H1 (cell line): ENCODE data around the gene CCDC159. TPM values are rescaled to one million over a fixed set of nuclear protein-coding genes. Genes with fewer than 3 reads are reported as not detected.

Experiments
- CTCF ChIA-PET: fragments of 300-600 bp; sonication (Branson Sonifier 250); formaldehyde crosslinking; loops from one replicate; lab custom pipeline; 2021; ENCODE audit not compliant: partially characterized antibody; lab: Charles Lee
- POLR2A ChIA-PET: fragments of 300-600 bp; sonication (Branson Sonifier 250); formaldehyde crosslinking; loops from one replicate; lab custom pipeline; 2021; ENCODE audit warnings: inconsistent platforms; ENCODE audit not compliant: partially characterized antibody; lab: Charles Lee
- DNase-seq, 2 experiments: peaks; one replicate each; pipeline versions ENCODE4 v3.0.0 to v3.0.0-alpha.2; 2010 to 2022; ENCODE audit warnings: low spot score in 2 of 2, low read depth in 1 of 2, mixed read lengths in 1 of 2
- FAIRE-seq: peaks from 2 replicates; lab custom pipeline; 2011; peaks lifted over from hg19 to GRCh38; lab: Jason Lieb, UNC
- H2AFZ ChIP-seq: 2 replicates; pipeline ENCODE4 v1.8.1; 2012; ENCODE audit warnings: low read length, inconsistent platforms
- H2AK5ac ChIP-seq: 2 replicates; pipeline ENCODE4 v1.6.1; 2013; ENCODE audit warnings: low read depth, low read length
- H2BK120ac ChIP-seq: replicated peaks from 2 replicates; pipeline ENCODE3; 2013; ENCODE audit warnings: low read depth, low read length, inconsistent platforms
- H2BK12ac ChIP-seq: 2 replicates; pipeline ENCODE4 v1.6.1; 2013; ENCODE audit warnings: low read depth, low read length
- H2BK15ac ChIP-seq: 2 replicates; pipeline ENCODE4 v1.6.1; 2013; ENCODE audit warnings: low read length
- H2BK20ac ChIP-seq: 2 replicates; pipeline ENCODE4 v1.6.1; 2013; ENCODE audit warnings: low read length
- H2BK5ac ChIP-seq: 2 replicates; pipeline ENCODE4 v1.6.1; 2013; ENCODE audit warnings: low read depth, low read length
- H3K14ac ChIP-seq: 2 replicates; pipeline ENCODE4 v1.6.1; 2013; ENCODE audit warnings: inconsistent platforms; ENCODE audit not compliant: insufficient read length
- H3K18ac ChIP-seq: 2 replicates; pipeline ENCODE4 v1.6.1; 2013; ENCODE audit warnings: low read length; ENCODE audit errors: extremely low read depth
- H3K23ac ChIP-seq: 2 replicates; pipeline ENCODE4 v1.6.1; 2013; ENCODE audit warnings: inconsistent platforms; ENCODE audit not compliant: insufficient read length
- H3K23me2 ChIP-seq: 2 replicates; pipeline ENCODE4 v1.6.1; 2013; ENCODE audit warnings: low read depth, low read length
- H3K27ac ChIP-seq: 2 replicates; pipeline ENCODE4 v1.6.1; 2011; ENCODE audit warnings: low read depth, low read length, inconsistent platforms
- H3K27me3 ChIP-seq, 4 experiments: replicated peaks in 1 of 4; 1 replicate in 1 of 4; 2 replicates in 3 of 4; pipeline versions ENCODE4 v1.6.1 to v1.8.1; 2011 to 2013; ENCODE audit warnings: low read length in 3 of 4, mild to moderate bottlenecking in 3 of 4, inconsistent platforms in 2 of 4, mixed read lengths in 2 of 4, moderate library complexity in 1 of 4; ENCODE audit not compliant: control insufficient read depth in 3 of 4, insufficient read depth in 3 of 4; ENCODE audit errors: extremely low read depth in 1 of 4
- H3K36me3 ChIP-seq, 4 experiments: 2 replicates each; pipeline versions ENCODE4 v1.6.1 to v1.8.1; 2011 to 2013; ENCODE audit warnings: mild to moderate bottlenecking in 4 of 4, low read length in 3 of 4, moderate library complexity in 2 of 4, control low read depth in 1 of 4, inconsistent platforms in 1 of 4; ENCODE audit not compliant: insufficient read depth in 4 of 4, control insufficient read depth in 2 of 4
- H3K4ac ChIP-seq: replicated peaks from 2 replicates; pipeline ENCODE3; 2013; ENCODE audit warnings: low read length, low read depth, mixed read lengths, inconsistent platforms; ENCODE audit not compliant: insufficient read length
- H3K4me1 ChIP-seq, 4 experiments: replicated peaks in 1 of 4; 1 replicate in 1 of 4; 2 replicates in 3 of 4; pipeline versions ENCODE4 v1.6.1 to v1.8.1; 2011 to 2013; ENCODE audit warnings: low read length in 3 of 4, inconsistent platforms in 2 of 4, mixed read lengths in 1 of 4; ENCODE audit not compliant: insufficient read depth in 4 of 4, control insufficient read depth in 3 of 4
- H3K4me2 ChIP-seq, 2 experiments: 2 replicates each; pipeline versions ENCODE4 v1.6.1 to v1.8.1; 2011 to 2013; ENCODE audit warnings: low read depth in 2 of 2, low read length in 2 of 2, control low read depth in 1 of 2, inconsistent platforms in 1 of 2, mild to moderate bottlenecking in 1 of 2; ENCODE audit not compliant: insufficient read depth in 1 of 2
- H3K4me3 ChIP-seq, 4 experiments: fragments of 200-600, 300-600 bp in 1 of 4; sonication (generic), shearing (Covaris generic), sonication (Bioruptor Twin) in 1 of 4; 2 replicates each; pipeline versions ENCODE4 v1.5.1 to v1.8.1; 2011 to 2016; ENCODE audit warnings: low read length in 4 of 4, low read depth in 3 of 4, control low read depth in 2 of 4, inconsistent platforms in 2 of 4, mild to moderate bottlenecking in 2 of 4, mixed read lengths in 1 of 4, moderate library complexity in 1 of 4; ENCODE audit not compliant: insufficient read depth in 2 of 4; ENCODE audit errors: extremely low read depth in 1 of 4
- H3K56ac ChIP-seq: replicated peaks from 2 replicates; pipeline ENCODE3; 2013; ENCODE audit warnings: low read depth, mild to moderate bottlenecking, mixed read lengths, low read length, inconsistent platforms; ENCODE audit not compliant: insufficient read length
- H3K79me1 ChIP-seq: 2 replicates; pipeline ENCODE4 v1.6.1; 2013; ENCODE audit warnings: low read depth, low read length, control low read depth
- H3K79me2 ChIP-seq, 2 experiments: 2 replicates each; pipeline versions ENCODE4 v1.6.1 to v1.8.1; 2012 to 2013; ENCODE audit warnings: low read length in 2 of 2, mild to moderate bottlenecking in 2 of 2, inconsistent platforms in 1 of 2; ENCODE audit not compliant: insufficient read depth in 2 of 2, control insufficient read depth in 1 of 2
- H3K9ac ChIP-seq, 4 experiments: replicated peaks in 1 of 4; 1 replicate in 1 of 4; 2 replicates in 3 of 4; pipeline versions ENCODE4 v1.6.1 to v1.8.1; 2011 to 2013; ENCODE audit warnings: low read depth in 3 of 4, low read length in 3 of 4, control low read depth in 2 of 4, mild to moderate bottlenecking in 2 of 4, moderate library complexity in 2 of 4, inconsistent platforms in 1 of 4; ENCODE audit errors: extremely low read depth in 1 of 4
- H3K9me3 ChIP-seq, 2 experiments: 2 replicates each; pipeline versions ENCODE4 v1.6.1 to v1.8.1; 2012 to 2013; ENCODE audit warnings: mild to moderate bottlenecking in 2 of 2, moderate library complexity in 2 of 2, control low read depth in 1 of 2, inconsistent platforms in 1 of 2, low read depth in 1 of 2, low read length in 1 of 2, mixed read lengths in 1 of 2; ENCODE audit not compliant: insufficient read depth in 2 of 2
- H4K20me1 ChIP-seq, 2 experiments: replicated peaks in 1 of 2; 2 replicates each; pipeline versions ENCODE3 to v1.8.1; 2011 to 2013; ENCODE audit warnings: inconsistent platforms in 2 of 2, low read length in 2 of 2, mild to moderate bottlenecking in 1 of 2; ENCODE audit not compliant: insufficient read depth in 2 of 2, control insufficient read depth in 1 of 2
- H4K5ac ChIP-seq: 2 replicates; pipeline ENCODE4 v1.6.1; 2013; ENCODE audit warnings: low read length, low read depth, mixed read lengths, inconsistent platforms; ENCODE audit not compliant: insufficient read length
- H4K8ac ChIP-seq: 2 replicates; pipeline ENCODE4 v1.8.0; 2013; ENCODE audit warnings: mild to moderate bottlenecking, moderate library complexity, low read length, inconsistent platforms; ENCODE audit not compliant: insufficient read depth; ENCODE audit errors: extremely low read depth
- H4K91ac ChIP-seq: replicated peaks from 2 replicates; pipeline ENCODE3; 2013; ENCODE audit warnings: low read length, mixed read lengths, inconsistent platforms; ENCODE audit not compliant: insufficient read length
- ASH2L ChIP-seq: fragments of 200-600, 300-600 bp; sonication (generic); IDR thresholded peaks from one replicate; pipeline ENCODE4 v1.7.1; 2017; ENCODE audit warnings: low read length
- CEBPB ChIP-seq: IDR thresholded peaks from 2 replicates; pipeline ENCODE4 v1.6.1; 2012; ENCODE audit warnings: low read depth, low read length
- CHD1 ChIP-seq: IDR thresholded peaks from 2 replicates; pipeline ENCODE4 v1.6.1; 2012; ENCODE audit warnings: low read depth, low read length, improper control_type of control experiment
- FOSL1 ChIP-seq: IDR thresholded peaks from 2 replicates; pipeline ENCODE4 v1.6.1; 2011; ENCODE audit warnings: mild to moderate bottlenecking, low read depth, low read length, moderate library complexity; ENCODE audit not compliant: insufficient read depth
- GABPA ChIP-seq: IDR thresholded peaks from 2 replicates; pipeline ENCODE4 v1.6.1; 2011; ENCODE audit warnings: mild to moderate bottlenecking, low read length, moderate library complexity, borderline replicate concordance; ENCODE audit not compliant: insufficient read depth
- KDM4A ChIP-seq: IDR thresholded peaks from one replicate; pipeline ENCODE4 v1.7.1; 2012; ENCODE audit warnings: low read depth, mild to moderate bottlenecking, moderate library complexity, low read length, inconsistent platforms; ENCODE audit not compliant: severe bottlenecking
- NANOG ChIP-seq: IDR thresholded peaks from 2 replicates; pipeline ENCODE4 v1.6.1; 2011; ENCODE audit warnings: low read length, low read depth, mild to moderate bottlenecking, inconsistent platforms; ENCODE audit not compliant: insufficient read depth, poor library complexity, severe bottlenecking
- POU5F1 ChIP-seq: IDR thresholded peaks from 2 replicates; pipeline ENCODE4 v1.6.1; 2011; ENCODE audit warnings: low read depth, mild to moderate bottlenecking, low read length, moderate library complexity
- RAD21 ChIP-seq, 2 experiments: IDR thresholded peaks in 1 of 2; conservative IDR thresholded peaks in 1 of 2; 2 replicates each; pipeline ENCODE4 v1.6.1; 2011; ENCODE audit warnings: low read depth in 2 of 2, low read length in 2 of 2, improper control_type of control experiment in 1 of 2, inconsistent platforms in 1 of 2, mild to moderate bottlenecking in 1 of 2, moderate library complexity in 1 of 2
- WGBS, 2 experiments: shearing (Covaris generic) in 1 of 2; methylation state at CpG; one replicate each; pipeline versions ENCODE4 v1.1.6 to v1.1.7; 2013 to 2015; ENCODE audit warnings: low lambda C conversion rate in 2 of 2, mixed read lengths in 2 of 2, inconsistent platforms in 1 of 2, low coverage in 1 of 2, missing lambda C conversion rate in 1 of 2; ENCODE audit not compliant: insufficient replicate concordance in 2 of 2, insufficient coverage in 1 of 2, insufficient read length in 1 of 2; ENCODE audit errors: extremely low coverage in 1 of 2, missing lambda C conversion rate in 1 of 2; 5-methylcytosine and 5-hydroxymethylcytosine counted together
- polyA plus RNA-seq, 7 experiments: library from polyadenylated mRNA; depleted of rRNA in 3 of 7; stranded (reverse) in 5 of 7; unstranded in 2 of 7; fragments of >200 nt in 5 of 7; fragments of 200-250 nt in 2 of 7; gene quantifications; 1 replicate in 5 of 7; 2 replicates in 1 of 7; 4 replicates in 1 of 7; pipeline versions ENCODE4 v1.2.1 to v1.2.3, GENCODE V29; 2011 to 2013; ENCODE audit warnings: missing spikeins in 2 of 7, mixed read lengths in 2 of 7
- total RNA-seq: library from RNA; stranded (reverse); fragmentation: NEBNext Ultra II Directional; extraction: Animal tissue kit (Norgen Biotek cat#: 25700); gene quantifications from 2 replicates; pipeline ENCODE4 v1.2.1, GENCODE V29; 2021

Gene CCDC159
- total and polyA plus RNA-seq, 2 of the 8 experiments (the other 6 are each of a cell fraction or from before 2014, with no cell fraction given) = 4.0 to 5.4 TPM

DNA sequence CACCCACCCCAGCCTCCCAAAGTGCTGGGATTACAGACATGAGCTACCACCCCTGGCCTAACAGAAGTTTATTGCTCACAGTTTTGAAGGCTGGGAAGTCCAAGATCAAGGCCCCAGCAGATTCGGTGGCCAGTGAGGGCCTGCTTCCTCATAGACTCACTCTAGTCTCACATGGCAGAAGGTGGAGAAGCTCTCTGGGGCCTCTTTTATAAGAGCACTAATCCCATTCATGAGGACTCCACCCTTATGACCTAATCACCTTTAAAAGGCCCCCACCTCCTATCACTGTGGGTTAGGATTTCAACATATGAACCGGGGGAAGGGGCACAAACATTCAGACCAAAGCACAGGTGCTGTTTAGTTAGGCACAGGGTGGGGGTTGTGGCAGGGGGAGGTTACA lies 21.2 kb downstream of the CCDC159 start:
- H2AK5ac ChIP-seq = no peak overlapping the region
- no peak overlapping the region for H3K9ac ChIP-seq
- no peak overlapping the region for H3K18ac ChIP-seq
- ChIA-PET CTCF (interaction anchor here (0.6 to 7.0 kb wide), 8 partner anchors 10 to 1782 kb away, joined by 3 to 49 read pairs (median 3); partner anchors contain the start of gene EPOR), POLR2A (interaction anchor here (1.8 to 2.8 kb wide), 2 partner anchors 13 to 15 kb away, joined by 4 to 9 read pairs; no protein-coding TSS in a partner anchor)
- no peak overlapping the region for H4K5ac ChIP-seq
- H3K79me1 ChIP-seq = no peaks in the 10 kb centered on the region
- H2BK5ac ChIP-seq = no peak overlapping the region
- no peak for TF ChIP-seq RAD21 (IDR thresholded peaks at IDR 0.05 in 1 of 2, conservative IDR thresholded peaks at IDR 0.05 in 1 of 2; ENCODE audit: low read depth in 2 of 2, low read length in 2 of 2)
- TF ChIP-seq FOSL1 = no peak
- TF ChIP-seq CEBPB = no peak
- no peak for TF ChIP-seq POU5F1
- no peak for TF ChIP-seq GABPA
- TF ChIP-seq CHD1 = no peak
- TF ChIP-seq NANOG = no peak
- TF ChIP-seq ASH2L = no peak
- TF ChIP-seq KDM4A = no peak
- no peak for FAIRE-seq
- H4K91ac ChIP-seq = no peak overlapping the region
- H4K8ac ChIP-seq = no peak overlapping the region
- no peak overlapping the region for H3K23ac ChIP-seq
- no peak overlapping the region for H2BK15ac ChIP-seq
- H3K79me2 ChIP-seq = no peaks in the 10 kb centered on the region
- H3K4me3 ChIP-seq = no peak overlapping the region
- no peaks in the 10 kb centered on the region for H3K27me3 ChIP-seq
- H3K4ac ChIP-seq = no peak overlapping the region
- peaks cover 0 to 3% (median 0%) of the 10 kb centered on the region in 4 experiments; a peak in 1 of 8 replicates for H3K36me3 ChIP-seq
- H2BK120ac ChIP-seq = no peak overlapping the region
- peaks cover 0 to 1% (median 0%) of the 10 kb centered on the region in 4 experiments; a peak in 2 of 7 replicates for H3K4me1 ChIP-seq
- no peak overlapping the region for H2BK12ac ChIP-seq
- peaks cover 0 to 3% of the 10 kb centered on the region in 2 experiments for H4K20me1 ChIP-seq
- 93% methylated on average over 2 of the region's 2 CpGs; no CpG with 5 or more reads in 1 of the 2 experiments for WGBS, 2 experiments
- H3K27ac ChIP-seq = no peak overlapping the region
- H2AFZ ChIP-seq = no peak overlapping the region
- no peak for DNase-seq
- no peaks in the 10 kb centered on the region for H3K23me2 ChIP-seq
- H3K9me3 ChIP-seq = no peaks in the 10 kb centered on the region
- no peak overlapping the region for H3K4me2 ChIP-seq
- no peak overlapping the region for H3K56ac ChIP-seq
- H3K14ac ChIP-seq = no peak overlapping the region
- no peak overlapping the region for H2BK20ac ChIP-seq
